Measurements from ENCODE around the gene PRRC2C.

DNA sequence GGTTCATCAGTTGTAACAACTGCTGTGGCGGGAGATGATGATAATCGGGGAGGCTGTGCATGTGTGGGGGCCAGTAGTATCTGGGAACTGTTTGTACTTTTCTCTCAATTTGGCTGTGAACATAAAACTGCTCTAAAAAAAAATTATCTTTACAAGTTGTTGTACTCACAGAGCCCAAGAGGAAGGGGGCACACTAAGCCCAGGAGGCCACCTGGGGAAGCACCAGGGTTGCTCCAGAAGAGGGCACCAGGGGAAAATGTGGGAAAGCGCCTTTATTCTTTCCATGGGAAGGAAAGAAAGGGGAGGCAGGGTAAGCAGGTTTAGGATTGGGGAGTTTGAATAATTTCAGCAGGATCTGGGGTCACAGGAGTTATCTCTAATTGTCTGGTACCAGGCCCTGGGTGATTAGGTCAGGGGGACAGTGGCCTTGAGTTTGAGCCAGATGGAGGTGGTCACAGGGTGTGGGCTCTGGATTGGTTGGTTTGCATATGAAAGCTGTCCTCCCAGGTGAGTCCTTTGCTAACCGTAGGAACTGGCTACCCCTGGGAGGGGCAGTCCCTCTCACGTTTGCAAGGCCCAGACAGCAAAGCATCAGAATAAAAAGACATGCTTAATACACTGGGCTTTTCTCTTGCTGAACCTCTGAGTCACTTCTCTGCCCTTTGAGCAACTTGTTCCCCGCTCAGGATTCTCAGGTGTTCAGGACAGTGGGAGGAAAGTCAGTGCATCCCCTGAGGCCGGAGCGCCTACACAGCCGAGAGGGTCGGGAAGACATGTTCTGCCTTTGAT lies 155.9 kb downstream of the PRRC2C start:
- TF ChIP-seq, protein P1, sequence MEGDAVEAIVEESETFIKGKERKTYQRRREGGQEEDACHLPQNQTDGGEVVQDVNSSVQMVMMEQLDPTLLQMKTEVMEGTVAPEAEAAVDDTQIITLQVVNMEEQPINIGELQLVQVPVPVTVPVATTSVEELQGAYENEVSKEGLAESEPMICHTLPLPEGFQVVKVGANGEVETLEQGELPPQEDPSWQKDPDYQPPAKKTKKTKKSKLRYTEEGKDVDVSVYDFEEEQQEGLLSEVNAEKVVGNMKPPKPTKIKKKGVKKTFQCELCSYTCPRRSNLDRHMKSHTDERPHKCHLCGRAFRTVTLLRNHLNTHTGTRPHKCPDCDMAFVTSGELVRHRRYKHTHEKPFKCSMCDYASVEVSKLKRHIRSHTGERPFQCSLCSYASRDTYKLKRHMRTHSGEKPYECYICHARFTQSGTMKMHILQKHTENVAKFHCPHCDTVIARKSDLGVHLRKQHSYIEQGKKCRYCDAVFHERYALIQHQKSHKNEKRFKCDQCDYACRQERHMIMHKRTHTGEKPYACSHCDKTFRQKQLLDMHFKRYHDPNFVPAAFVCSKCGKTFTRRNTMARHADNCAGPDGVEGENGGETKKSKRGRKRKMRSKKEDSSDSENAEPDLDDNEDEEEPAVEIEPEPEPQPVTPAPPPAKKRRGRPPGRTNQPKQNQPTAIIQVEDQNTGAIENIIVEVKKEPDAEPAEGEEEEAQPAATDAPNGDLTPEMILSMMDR (IDR thresholded peaks at IDR 0.05): no peak
- TF ChIP-seq POLR2AphosphoS5 (IDR thresholded peaks at IDR 0.05) (no peak), POLR2A (IDR thresholded peaks at IDR 0.05) (no peak)
